Progenitor cell of endocrine pancreas (in vitro differentiated cells): ENCODE measurements around the gene ARMC8. TPM values are rescaled to one million over a fixed set of nuclear protein-coding genes. Genes with fewer than 3 reads are reported as not detected.

Experiments used
- DNase-seq: peaks from one replicate; pipeline ENCODE4 v3.0.0; 2021; ENCODE audit warnings: low spot score; ENCODE audit not compliant: unreplicated experiment
- H3K27ac Mint-ChIP-seq: 2 replicates; pipeline ENCODE4 v1.8.0; 2021; ENCODE audit warnings: mild to moderate bottlenecking, moderate library complexity, mixed read lengths
- H3K27me3 Mint-ChIP-seq: 2 replicates; pipeline ENCODE4 v1.8.0; 2021; ENCODE audit warnings: mixed read lengths
- H3K36me3 Mint-ChIP-seq: 2 replicates; pipeline ENCODE4 v1.8.0; 2022; ENCODE audit warnings: mixed read lengths; ENCODE audit not compliant: insufficient read depth
- H3K4me1 Mint-ChIP-seq: 2 replicates; pipeline ENCODE4 v1.8.0; 2021; ENCODE audit warnings: low read depth, mixed read lengths
- H3K4me3 Mint-ChIP-seq: 2 replicates; pipeline ENCODE4 v1.8.0; 2021; ENCODE audit warnings: low read depth, mild to moderate bottlenecking, moderate library complexity, mixed read lengths
- H3K9me3 Mint-ChIP-seq: 2 replicates; pipeline ENCODE4 v1.8.0; 2021; ENCODE audit warnings: low read depth, mixed read lengths
- total RNA-seq: library from RNA; stranded (reverse); gene quantifications from 2 replicates; pipeline ENCODE4 v1.2.1, GENCODE V29; 2021
- TF ChIP-seq, protein P1 (sequence below): fragments of 200-600 bp; sonication (generic); IDR thresholded peaks from one replicate; pipeline ENCODE4 v1.5.0; 2021; ENCODE audit warnings: antibody characterized with exemption, mild to moderate bottlenecking; ENCODE audit not compliant: unreplicated experiment

ARMC8 gene
- total RNA-seq, 1 donor from 2014 or later = 71.3 TPM

DNA sequence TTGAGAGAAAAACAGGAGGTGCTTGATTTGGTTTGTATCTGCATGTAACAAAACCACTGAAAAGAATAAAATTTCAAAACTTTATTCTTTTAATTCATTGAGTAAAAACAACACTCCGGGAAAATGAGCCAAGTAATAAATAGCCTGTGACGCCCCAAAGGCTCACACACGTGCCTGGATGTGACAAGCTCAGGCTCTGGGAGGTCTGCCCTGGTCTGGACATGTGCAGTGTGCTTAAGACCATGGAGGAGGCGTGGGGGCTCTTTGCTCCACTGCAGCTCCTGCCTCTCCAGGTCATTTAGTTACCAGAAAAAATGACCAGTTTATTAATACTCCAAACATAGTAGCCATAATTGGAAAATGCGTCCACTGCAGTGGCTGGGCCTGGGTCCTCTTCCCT lies 151.1 kb downstream of the ARMC8 start:
- TF ChIP-seq, protein P1, sequence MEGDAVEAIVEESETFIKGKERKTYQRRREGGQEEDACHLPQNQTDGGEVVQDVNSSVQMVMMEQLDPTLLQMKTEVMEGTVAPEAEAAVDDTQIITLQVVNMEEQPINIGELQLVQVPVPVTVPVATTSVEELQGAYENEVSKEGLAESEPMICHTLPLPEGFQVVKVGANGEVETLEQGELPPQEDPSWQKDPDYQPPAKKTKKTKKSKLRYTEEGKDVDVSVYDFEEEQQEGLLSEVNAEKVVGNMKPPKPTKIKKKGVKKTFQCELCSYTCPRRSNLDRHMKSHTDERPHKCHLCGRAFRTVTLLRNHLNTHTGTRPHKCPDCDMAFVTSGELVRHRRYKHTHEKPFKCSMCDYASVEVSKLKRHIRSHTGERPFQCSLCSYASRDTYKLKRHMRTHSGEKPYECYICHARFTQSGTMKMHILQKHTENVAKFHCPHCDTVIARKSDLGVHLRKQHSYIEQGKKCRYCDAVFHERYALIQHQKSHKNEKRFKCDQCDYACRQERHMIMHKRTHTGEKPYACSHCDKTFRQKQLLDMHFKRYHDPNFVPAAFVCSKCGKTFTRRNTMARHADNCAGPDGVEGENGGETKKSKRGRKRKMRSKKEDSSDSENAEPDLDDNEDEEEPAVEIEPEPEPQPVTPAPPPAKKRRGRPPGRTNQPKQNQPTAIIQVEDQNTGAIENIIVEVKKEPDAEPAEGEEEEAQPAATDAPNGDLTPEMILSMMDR = no peak

DNA sequence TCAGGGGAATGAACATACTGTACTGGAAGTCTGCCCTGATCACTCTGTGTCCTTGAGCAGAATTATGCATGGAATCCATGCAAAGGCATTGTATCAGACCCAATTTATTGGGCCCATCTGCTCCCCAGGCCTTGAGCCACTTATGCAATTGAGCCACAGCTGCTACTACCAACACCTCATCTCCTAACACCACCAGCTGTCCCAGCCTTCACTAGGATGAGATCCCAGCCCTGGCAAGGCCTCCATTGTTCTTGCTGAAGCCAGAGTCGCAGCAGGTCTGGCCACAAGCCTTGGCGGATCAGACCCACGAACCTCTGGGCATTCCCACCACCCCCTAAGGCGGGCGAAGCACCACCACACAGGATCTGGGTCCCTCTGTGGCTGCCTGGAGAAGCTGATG lies 151.7 kb downstream of the ARMC8 start:
- DNase-seq = no peak
- Mint-ChIP-seq H3K36me3 (no peaks in the 10 kb centered on the region), H3K4me1 (peaks cover 17% of the 10 kb centered on the region), H3K4me3 (no peak overlapping the region), H3K27ac (no peak overlapping the region), H3K27me3 (peaks cover 6% of the 10 kb centered on the region), H3K9me3 (peaks cover 3% of the 10 kb centered on the region)
- TF ChIP-seq, protein P1 = no peak

More for the DNA sequence above, 151.1 kb downstream of the ARMC8 start:
- no peak for DNase-seq
- H3K4me1 Mint-ChIP-seq = peaks cover 15% of the 10 kb centered on the region
- H3K27ac Mint-ChIP-seq = no peak overlapping the region
- H3K9me3 Mint-ChIP-seq = peaks cover 3% of the 10 kb centered on the region
- peaks cover 6% of the 10 kb centered on the region for H3K27me3 Mint-ChIP-seq
- no peak overlapping the region for H3K4me3 Mint-ChIP-seq
- no peaks in the 10 kb centered on the region for H3K36me3 Mint-ChIP-seq

DNA sequence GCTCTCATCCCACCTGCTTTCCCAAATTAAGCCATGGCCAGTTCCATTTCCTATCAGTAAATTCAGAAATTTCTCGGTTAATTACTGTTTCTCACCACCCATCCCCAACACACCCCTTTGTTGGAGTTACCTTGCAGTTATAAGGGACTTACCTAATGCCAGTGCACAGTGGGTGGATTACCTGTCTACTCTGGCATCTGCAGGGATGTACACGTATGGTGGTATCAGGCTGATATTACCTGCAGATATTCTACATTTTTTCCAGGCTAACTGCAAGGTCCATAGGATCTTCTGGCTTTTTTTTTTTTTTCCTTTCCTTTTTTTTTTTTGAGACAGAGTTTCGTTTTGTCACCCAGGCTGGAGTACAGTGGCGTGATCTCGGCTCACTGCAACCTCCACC lies 153.4 kb downstream of the ARMC8 start:
- TF ChIP-seq, protein P1 = no peak
- no peak for DNase-seq
- Mint-ChIP-seq H3K4me1 (peaks cover 7% of the 10 kb centered on the region), H3K4me3 (no peak overlapping the region), H3K9me3 (peaks cover 3% of the 10 kb centered on the region), H3K27me3 (peaks cover 6% of the 10 kb centered on the region), H3K27ac (no peak overlapping the region), H3K36me3 (no peaks in the 10 kb centered on the region)

DNA sequence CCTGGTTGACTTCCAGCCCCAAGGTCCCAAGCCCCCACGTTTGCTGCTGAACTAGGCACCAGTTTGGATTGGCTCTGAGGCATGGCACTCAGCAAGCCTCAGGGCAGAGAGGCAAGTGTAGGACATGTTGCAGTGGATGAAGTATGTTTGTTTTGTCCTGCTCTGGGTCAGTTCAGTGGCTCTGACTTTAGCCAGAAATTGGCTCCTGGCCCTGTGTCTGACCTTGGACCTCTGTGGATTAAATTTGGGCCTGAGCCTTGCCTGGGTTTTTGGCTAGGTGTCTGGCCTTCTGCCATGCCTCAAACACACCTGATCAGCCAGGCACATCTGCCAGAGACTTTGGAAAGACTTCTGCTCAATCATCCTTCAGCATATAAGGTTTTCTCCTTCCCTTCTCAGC lies 157.7 kb downstream of the ARMC8 start:
- Mint-ChIP-seq H3K4me1 (peaks cover 14% of the 10 kb centered on the region), H3K9me3 (peaks cover 3% of the 10 kb centered on the region), H3K27me3 (peaks cover 5% of the 10 kb centered on the region), H3K4me3 (no peak overlapping the region), H3K36me3 (no peaks in the 10 kb centered on the region), H3K27ac (no peak overlapping the region)
- TF ChIP-seq, protein P1 = no peak
- DNase-seq = no peak

Other genes with a start within 250 kb of the ARMC8 start
- 19.5 and 22.2 TPM in 2 replicates for gene CLDN18, start 177.1 kb upstream of the ARMC8 start, total RNA-seq
- 81.9 and 85.7 TPM in 2 replicates for gene DZIP1L, start 71.7 kb upstream of the ARMC8 start, total RNA-seq
- gene A4GNT, start 54.9 kb upstream of the ARMC8 start, total RNA-seq = 3.1 and 3.4 TPM in 2 replicates
- 31.8 and 34.2 TPM in 2 replicates for gene DBR1, start 12.4 kb upstream of the ARMC8 start, total RNA-seq
- 2.3 and 2.4 TPM in 2 replicates for gene NME9, start 142.6 kb downstream of the ARMC8 start, total RNA-seq
- 25.1 and 27.7 TPM in 2 replicates for gene MRAS, start 161.3 kb downstream of the ARMC8 start, total RNA-seq
- 1.8 and 3.5 TPM in 2 replicates for gene ESYT3, start 247.3 kb downstream of the ARMC8 start, total RNA-seq